Epithelial cell of esophagus (primary cell): ENCODE data around the gene AOC2.
"Not testable (repeated sequence)": the region's sequence is repeated elsewhere in the genome, so short reads cannot be mapped to it uniquely, and the experiment has no call there.

ENCODE experiments used
- DNase-seq: peaks from one replicate; pipeline ENCODE4 v3.0.0; 2010; ENCODE audit warnings: low read depth
- H3K4me3 ChIP-seq: 2 replicates; pipeline ENCODE4 v1.5.1; 2011; ENCODE audit warnings: mild to moderate bottlenecking, low read length, control low read depth
- TF ChIP-seq, protein P1 (sequence below): IDR thresholded peaks from 2 replicates; pipeline ENCODE4 v1.5.1; 2011; ENCODE audit warnings: low read depth, mild to moderate bottlenecking, low read length, control low read depth, inconsistent platforms; ENCODE audit not compliant: insufficient read depth; ENCODE audit errors: missing control alignments

Gene AOC2

DNA sequence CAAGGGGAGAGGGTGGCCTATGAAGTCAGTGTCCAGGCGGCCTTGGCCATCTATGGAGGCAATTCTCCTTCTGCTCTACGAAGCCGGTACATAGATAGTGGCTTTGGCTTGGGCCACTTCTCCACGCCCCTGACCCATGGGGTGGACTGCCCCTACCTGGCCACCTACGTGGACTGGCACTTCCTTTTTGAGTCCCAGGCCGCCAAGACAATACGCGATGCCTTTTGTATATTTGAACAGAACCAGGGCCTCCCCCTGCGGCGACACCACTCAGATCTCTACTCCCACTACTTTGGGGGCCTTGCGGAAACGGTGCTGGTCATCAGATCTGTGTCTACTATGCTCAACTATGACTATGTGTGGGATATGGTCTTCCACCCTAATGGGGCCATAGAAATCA, 24.0 kb downstream of the AOC2 start:
- no peak overlapping the region for H3K4me3 ChIP-seq
- DNase-seq = no peak
- TF ChIP-seq, protein P1, sequence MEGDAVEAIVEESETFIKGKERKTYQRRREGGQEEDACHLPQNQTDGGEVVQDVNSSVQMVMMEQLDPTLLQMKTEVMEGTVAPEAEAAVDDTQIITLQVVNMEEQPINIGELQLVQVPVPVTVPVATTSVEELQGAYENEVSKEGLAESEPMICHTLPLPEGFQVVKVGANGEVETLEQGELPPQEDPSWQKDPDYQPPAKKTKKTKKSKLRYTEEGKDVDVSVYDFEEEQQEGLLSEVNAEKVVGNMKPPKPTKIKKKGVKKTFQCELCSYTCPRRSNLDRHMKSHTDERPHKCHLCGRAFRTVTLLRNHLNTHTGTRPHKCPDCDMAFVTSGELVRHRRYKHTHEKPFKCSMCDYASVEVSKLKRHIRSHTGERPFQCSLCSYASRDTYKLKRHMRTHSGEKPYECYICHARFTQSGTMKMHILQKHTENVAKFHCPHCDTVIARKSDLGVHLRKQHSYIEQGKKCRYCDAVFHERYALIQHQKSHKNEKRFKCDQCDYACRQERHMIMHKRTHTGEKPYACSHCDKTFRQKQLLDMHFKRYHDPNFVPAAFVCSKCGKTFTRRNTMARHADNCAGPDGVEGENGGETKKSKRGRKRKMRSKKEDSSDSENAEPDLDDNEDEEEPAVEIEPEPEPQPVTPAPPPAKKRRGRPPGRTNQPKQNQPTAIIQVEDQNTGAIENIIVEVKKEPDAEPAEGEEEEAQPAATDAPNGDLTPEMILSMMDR = no peak

DNA sequence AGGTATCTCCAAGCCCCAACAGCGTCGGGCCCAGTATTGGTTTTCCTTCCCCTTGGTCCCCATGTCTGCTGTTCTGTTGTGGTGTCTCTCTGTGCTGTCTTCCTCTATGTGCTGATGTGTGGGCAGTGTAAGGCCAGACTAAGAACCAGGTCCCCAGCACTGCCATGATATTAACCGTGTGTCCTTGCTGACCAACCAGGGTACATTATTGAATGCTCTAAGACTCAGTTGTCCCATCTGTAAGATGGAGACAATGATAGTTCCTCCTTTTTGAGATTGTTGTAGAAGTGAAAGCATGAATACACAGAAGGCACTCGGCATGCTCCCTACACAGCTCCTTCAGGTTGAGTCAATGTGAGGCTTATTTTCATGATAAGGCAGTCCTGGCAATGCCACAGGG, 27.3 kb downstream of the AOC2 start:
- no peak for DNase-seq
- no peak overlapping the region for H3K4me3 ChIP-seq
- TF ChIP-seq, protein P1 = no peak

DNA sequence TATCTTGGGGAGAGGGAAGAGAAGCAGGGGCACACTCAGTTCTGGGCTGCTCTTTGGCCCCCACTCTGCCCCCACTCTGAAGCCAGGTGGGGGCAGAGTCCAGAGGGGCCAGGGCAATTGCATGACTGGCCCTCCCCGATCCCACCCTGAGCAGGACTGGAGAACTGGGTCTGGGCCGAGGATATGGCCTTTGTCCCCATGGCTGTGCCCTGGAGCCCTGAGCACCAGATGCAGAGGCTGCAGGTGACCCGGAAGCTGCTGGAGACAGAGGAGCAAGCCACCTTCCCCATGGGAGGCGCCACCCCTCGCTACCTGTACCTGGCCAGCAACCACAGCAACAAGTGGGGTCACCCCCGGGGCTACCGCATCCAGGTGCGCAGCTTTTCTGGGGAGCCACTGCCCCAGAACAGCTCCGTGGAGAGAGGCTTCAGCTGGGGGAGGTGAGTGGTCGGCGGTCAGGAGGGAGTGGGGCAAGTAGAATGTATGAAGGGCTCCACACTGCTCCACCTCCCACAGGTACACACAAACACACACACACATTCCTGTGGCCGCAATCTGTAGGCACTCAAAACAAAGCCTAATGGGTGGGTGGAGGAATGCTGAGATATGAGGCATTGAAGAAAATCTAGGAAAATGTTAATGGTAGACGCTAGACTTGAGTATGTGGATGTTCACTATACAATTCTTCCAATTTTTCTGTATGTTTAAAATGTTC, 28.0 kb downstream of the AOC2 start:
- no peak for DNase-seq
- TF ChIP-seq, protein P1 = no peak
- H3K4me3 ChIP-seq = no peak overlapping the region

GRCh38 chr17:42873315-42873714, 28.9 kb downstream of the AOC2 start:
- TF ChIP-seq, protein P1 = no peak
- H3K4me3 ChIP-seq = no peak overlapping the region
- DNase-seq = no peak

DNA sequence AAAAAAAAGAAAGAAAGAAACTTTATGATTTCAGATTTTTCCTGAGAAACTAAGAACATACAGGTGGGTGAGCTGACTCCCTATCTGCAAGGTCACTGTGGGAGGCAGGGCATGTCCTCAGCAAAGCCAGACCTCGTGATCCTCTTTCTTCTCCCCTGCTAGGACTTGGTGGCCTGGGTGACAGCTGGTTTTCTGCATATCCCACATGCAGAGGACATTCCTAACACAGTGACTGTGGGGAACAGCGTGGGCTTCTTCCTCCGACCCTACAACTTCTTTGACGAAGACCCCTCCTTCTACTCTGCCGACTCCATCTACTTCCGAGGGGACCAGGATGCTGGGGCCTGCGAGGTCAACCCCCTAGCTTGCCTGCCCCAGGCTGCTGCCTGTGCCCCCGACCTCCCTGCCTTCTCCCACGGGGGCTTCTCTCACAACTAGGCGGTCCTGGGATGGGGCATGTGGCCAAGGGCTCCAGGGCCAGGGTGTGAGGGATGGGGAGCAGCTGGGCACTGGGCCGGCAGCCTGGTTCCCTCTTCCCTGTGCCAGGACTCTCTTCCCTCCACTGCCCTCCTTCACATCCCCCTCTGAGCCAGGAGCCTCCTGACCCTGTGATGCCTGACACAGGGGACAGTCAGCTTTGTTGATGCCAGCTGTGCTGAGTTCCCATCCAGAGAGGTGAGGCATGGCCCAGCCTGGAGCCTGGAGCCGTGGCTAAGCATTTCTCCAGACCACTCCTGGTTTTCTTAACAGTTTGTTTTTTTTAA, 29.7 kb downstream of the AOC2 start:
- DNase-seq, H3K4me3 ChIP-seq: not testable (repeated sequence)

- TF ChIP-seq, protein P1 = no peak
- no peak for DNase-seq
- no peak overlapping the region for H3K4me3 ChIP-seq
Measured at GRCh38 chr17:42877037-42877436, 32.7 kb downstream of the AOC2 start.

DNA sequence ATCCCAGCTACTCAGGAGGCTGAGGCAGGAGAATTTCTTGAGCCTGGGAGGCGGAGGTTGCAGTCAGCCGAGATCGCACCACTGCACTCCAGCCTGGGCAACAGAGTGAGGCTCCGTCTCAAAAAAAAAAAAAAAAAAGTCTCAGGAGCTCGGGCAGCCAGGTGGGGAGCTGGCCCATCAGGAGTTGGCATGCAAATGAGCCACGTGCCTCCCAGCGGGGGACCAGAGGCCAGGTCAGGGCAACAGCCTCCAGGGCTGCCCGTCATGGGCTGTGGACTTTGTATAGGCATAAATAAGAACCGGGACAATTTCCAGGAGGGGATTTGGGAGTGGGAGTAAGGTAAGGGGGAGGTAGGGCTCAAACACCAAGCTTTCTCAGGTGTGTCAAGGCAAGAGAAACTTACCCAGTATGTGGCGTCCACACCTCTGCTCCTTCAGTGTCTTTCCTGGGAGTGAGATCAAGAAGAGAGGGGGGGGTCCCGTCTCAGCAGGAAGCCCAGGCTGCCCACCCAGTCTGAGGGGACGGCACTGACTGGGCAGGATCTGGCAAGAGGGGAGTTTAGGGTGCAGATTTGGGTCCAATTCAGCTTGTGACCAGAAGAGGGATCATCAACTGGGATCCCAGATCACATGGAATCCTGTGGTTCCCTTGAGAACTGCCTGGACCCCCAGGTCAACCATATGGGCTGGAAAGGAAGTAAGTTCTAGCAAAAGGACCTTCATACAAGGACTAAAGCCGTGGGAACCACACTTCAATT, 33.9 kb downstream of the AOC2 start:
- H3K4me3 ChIP-seq = no peak overlapping the region
- no peak for DNase-seq
- TF ChIP-seq, protein P1 = no peak
